K562 treated with DMSO at 1 percent for 48 hours (cell line): Measurements from ENCODE around the gene PLCXD3. TPM values are rescaled to one million over a fixed set of nuclear protein-coding genes. Genes with fewer than 3 reads are reported as not detected.

Experiments used
- total RNA-seq: library from RNA; unstranded; fragments of 300-600 nt; gene quantifications from 2 replicates; pipeline ENCODE4 v1.2.3, GENCODE V29; 2022; ENCODE audit warnings: low replicate concordance; ENCODE audit errors: extremely low read depth

PLCXD3 gene
- total RNA-seq = not detected in 2 replicates

DNA sequence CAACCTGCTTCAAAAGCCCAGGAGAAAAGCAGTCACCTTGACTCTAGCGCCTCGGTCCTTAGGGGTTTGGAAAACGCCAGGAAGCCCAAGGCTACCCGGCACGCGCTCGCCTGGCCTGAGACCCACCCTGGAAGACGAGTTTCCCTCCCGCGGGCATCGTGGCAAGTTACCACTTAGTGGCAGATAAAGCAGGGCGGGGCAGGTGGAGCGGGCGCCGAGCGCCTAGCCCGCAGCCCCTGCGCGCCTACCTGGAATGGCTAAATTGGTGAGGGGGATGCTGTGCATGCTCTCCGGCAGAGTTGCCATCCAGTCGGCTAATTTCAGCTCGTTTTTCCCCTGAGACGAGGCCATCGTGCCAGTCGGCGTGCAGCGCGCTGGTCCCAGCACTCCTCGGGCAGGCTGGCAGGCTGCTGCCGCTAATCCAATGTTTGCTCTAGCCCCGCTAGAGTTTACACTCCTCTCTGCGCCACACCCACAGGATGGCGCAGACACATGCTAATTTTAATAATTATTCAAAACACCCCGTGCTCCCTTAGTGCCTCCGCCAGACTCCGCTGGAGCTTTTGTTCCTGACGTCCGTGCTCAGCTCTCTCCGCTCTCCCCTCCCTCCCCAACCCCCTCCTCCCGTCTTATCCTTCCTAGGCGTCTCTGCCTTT is at the start of gene PLCXD3:
PLCXD3 (minus strand) TSS at position 426 of the 656 bp plus-strand sequence; CDS start at position 351, 75 bp downstream.

